D721Med (cell line): ENCODE measurements around the gene PCOLCE2.
A peak's percentile ranks its signal among the peaks of the same experiment; 100 is the strongest.

ENCODE experiments used
- DNase-seq: peaks from one replicate; pipeline ENCODE4 v3.0.0; 2011; ENCODE audit warnings: low spot score; ENCODE audit not compliant: insufficient read length
- FAIRE-seq: peaks from 2 replicates; lab custom pipeline; 2011; peaks lifted over from hg19 to GRCh38; lab: Jason Lieb, UNC
- TF ChIP-seq, protein P1 (sequence below): IDR thresholded peaks from 2 replicates; pipeline ENCODE4 v1.5.1; 2012; ENCODE audit warnings: mild to moderate bottlenecking, control low read depth; ENCODE audit not compliant: insufficient read depth; ENCODE audit errors: missing control alignments

PCOLCE2 gene

DNA sequence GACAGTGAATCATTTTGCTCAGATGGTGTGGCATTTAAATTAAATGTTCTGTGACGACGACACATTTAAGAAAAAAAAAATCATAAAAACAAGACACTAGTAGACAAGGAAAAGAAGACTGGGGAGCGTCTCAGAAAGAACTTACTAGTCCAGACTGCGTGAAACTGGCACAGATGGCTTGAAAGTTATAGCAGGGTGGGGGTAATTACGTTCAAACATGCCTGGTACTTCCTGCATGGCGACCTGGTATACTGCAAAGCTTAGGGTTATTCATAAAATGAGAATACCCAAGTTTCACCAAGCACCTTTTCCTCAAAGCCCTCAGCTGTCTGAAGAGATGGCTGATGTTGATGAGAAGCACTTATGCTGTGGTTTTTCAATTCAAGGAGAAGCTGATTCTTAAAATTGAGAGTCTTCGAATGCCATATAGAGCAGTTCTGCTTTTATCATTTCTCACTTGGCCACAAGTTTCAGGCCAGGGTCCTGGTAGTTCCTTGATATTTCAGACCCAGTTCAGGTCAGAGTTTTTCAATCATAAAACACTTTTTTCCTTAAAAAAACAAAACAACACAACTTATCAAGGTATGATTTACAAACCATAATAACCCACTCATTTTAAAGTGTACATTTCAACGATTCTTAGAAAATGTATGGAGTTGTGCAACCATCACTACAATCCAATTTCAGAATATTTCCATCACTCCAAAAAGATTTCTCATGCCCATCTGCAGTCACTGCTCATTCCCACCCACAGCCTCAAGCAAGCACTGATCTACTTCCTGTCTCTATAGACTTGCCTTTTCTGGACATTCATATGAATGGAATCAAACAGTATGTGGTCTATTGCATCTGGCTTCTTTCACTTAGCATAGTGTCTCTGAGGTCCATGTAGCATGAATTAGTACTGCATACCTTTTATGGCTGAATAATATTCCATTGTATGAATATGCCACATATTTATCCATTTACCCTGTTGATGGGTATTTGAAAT is 24.7 kb downstream of the PCOLCE2 start:
- DNase-seq (no peak), FAIRE-seq (peak; percentile 46)
- TF ChIP-seq, protein P1, sequence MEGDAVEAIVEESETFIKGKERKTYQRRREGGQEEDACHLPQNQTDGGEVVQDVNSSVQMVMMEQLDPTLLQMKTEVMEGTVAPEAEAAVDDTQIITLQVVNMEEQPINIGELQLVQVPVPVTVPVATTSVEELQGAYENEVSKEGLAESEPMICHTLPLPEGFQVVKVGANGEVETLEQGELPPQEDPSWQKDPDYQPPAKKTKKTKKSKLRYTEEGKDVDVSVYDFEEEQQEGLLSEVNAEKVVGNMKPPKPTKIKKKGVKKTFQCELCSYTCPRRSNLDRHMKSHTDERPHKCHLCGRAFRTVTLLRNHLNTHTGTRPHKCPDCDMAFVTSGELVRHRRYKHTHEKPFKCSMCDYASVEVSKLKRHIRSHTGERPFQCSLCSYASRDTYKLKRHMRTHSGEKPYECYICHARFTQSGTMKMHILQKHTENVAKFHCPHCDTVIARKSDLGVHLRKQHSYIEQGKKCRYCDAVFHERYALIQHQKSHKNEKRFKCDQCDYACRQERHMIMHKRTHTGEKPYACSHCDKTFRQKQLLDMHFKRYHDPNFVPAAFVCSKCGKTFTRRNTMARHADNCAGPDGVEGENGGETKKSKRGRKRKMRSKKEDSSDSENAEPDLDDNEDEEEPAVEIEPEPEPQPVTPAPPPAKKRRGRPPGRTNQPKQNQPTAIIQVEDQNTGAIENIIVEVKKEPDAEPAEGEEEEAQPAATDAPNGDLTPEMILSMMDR, result no peak

DNA sequence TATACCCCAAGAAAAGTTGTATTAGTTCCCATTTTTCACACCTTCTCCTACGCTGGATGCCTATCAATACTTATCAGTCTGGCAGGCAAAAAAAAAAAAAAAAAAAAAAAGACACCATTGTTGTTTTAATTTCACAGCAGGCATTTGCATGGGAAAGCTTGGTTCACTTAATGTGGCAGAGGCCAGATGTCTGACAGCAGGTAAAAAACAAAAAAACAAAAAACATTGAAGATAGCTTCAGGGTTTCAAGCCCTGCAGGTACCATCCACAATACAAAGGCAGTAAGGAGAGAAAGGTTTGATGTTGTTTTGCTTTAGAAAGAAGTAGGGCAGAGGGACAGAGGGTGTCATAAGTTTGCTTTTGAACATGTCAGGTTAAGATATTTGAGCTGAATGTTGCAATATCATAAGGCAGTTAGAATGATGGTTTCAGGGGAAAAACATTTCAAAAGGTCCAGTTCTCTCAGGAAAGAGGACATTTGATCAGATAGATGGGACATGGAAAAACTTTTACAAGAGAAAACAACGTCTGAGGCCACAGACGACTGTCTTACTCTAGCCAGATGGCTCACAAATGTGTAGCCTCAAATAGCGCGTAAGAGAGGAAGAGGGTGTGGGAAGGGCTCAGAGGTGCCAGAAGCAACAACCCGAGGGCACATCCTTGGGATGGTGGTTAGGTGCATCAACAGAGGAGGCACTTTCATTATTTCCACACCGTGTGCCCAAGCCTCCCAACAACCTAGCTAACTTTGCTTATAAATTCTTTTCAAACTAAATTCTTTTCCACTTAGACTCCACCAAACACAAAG is 25.7 kb downstream of the PCOLCE2 start:
- TF ChIP-seq, protein P1, result no peak
- DNase-seq (no peak), FAIRE-seq (peak; percentile 58)

DNA sequence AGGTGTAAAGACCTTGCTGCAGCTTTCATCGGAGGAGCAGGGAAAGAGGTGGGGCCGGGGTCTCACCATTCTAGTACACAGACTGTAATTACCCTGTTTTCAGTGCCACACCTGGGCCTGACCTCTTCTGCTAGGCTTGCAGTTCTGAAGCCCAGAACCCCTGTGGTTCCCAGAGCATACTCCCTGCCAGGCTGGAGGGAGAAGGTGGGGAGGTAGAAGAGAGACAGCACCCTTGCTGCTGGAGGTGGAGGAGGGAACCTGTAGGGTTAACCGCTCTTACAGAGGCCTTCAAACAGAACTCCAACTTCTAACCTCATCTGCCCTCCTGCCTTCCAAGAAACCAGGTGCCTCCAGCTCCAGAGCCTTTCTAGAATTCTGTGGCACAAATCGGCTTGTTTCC is 27.0 kb downstream of the PCOLCE2 start:
- TF ChIP-seq, protein P1, result no peak
- FAIRE-seq (no peak), DNase-seq (no peak)

DNA sequence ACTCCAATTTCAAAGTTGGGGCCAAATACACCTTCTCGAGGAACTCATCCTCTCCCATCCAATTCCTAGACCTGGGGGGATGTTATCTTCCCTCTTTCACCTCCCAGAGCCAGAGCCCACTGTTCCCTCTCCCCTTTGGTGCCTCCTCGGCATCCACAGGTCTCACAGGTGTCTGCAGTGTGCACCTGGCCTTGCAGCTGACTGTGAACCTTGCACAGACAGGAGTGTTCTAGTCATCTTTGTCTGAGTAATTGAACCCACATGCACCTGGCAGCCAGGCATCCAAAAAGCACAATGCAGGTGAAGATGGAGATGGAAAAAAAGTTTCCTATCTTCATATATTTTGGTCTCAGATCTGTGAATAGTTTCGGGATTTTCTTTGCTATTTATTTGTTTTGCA is 30.8 kb downstream of the PCOLCE2 start:
- TF ChIP-seq, protein P1, result no peak
- FAIRE-seq (no peak), DNase-seq (no peak)

- FAIRE-seq, result no peak
- DNase-seq, result no peak
- TF ChIP-seq, protein P1, result peak; percentile 9
Observed at GRCh38 chr3:142857056-142857455, 31.8 kb downstream of the PCOLCE2 start.

- FAIRE-seq, result no peak
- TF ChIP-seq, protein P1, result no peak
Observed at GRCh38 chr3:142853270-142854168, 35.4 kb downstream of the PCOLCE2 start.

More at GRCh38 chr3:142853270-142854168, 35.4 kb downstream of the PCOLCE2 start:
- DNase-seq, result no peak
